Activated effector memory CD4-positive, alpha-beta T cell treated with Interleukin-2 at 50 U/mL for 16 hours (primary cell): Measurements from ENCODE around the gene GPR17.

Source experiments
- DNase-seq: peaks from one replicate; pipeline ENCODE4 v3.0.0-alpha.2; 2020

Gene GPR17

GRCh38 chr2:127673291-127674069 lies 27.5 kb downstream of the GPR17 start:
- DNase-seq = no peak

GRCh38 chr2:127674241-127675209 lies 28.6 kb downstream of the GPR17 start:
- DNase-seq = no peak

GRCh38 chr2:127675331-127676261 lies 29.6 kb downstream of the GPR17 start, which contains the start of gene LIMS2:
Gene LIMS2 (minus strand): TSS chr2:127675530. CDS start chr2:127675024, 506 bp downstream.
- no peak for DNase-seq

GRCh38 chr2:127676906-127677305 lies 31.0 kb downstream of the GPR17 start:
- no peak for DNase-seq

GRCh38 chr2:127678531-127678930 lies 32.6 kb downstream of the GPR17 start:
- no peak for DNase-seq

DNA sequence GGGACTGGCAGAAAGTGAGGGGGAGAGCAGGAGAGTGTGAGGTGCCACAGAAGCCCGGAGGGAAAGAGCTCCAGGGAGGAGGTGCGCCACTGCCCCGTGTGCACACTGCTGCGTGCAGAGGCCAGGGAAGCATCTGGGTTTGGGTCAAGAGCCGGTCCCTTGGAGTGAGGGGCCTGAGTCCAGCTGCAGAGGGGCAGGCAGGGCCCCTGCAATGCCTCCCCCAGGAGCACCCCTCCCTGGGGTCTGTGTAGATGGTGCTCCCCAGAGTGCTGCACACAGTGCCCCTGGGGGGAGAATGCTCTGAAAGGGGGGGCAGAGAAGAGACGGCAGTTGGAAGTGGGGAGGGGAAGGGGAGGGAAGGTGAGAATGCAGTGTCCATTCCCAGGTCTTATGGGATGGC lies 33.0 kb downstream of the GPR17 start:
- DNase-seq = no peak

DNA sequence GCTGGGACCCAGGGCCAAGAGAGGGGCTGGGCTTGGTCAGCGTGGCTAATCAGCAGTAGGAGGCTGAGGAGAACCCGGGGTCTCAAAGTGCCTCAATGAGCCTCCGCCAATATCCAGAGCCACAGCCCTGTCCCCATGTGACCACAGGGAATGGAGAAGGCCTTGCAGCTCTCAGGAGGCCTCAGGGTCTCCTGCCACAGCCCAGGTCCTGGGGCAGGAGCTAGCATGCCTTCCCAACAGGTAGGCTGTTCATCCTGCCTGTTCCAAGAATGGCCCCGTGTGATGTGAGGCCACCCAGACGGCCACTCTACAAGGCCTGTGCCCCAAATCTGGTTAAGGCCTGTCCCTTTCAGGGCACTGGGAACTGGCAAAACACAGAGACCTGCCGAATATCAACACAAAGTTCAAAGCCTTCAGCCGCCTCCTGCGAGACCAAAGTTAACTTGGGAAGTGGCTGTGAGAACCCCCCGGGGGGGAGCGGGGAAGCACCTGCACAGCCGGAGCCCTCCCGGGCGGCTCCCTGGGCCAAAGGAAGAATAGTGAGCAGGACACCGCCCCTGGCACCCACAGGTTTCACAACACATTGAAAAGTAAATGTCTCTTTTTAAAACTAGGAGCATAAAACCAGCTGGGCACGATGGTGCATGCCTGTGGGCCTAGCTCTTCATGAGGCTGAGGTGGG lies 33.9 kb downstream of the GPR17 start:
- no peak for DNase-seq

- no peak for DNase-seq
These were observed 34.8 kb downstream of the GPR17 start for GRCh38 chr2:127680706-127681287.

GRCh38 chr2:127681288-127681804 lies 35.4 kb downstream of the GPR17 start:
- no peak for DNase-seq

DNA sequence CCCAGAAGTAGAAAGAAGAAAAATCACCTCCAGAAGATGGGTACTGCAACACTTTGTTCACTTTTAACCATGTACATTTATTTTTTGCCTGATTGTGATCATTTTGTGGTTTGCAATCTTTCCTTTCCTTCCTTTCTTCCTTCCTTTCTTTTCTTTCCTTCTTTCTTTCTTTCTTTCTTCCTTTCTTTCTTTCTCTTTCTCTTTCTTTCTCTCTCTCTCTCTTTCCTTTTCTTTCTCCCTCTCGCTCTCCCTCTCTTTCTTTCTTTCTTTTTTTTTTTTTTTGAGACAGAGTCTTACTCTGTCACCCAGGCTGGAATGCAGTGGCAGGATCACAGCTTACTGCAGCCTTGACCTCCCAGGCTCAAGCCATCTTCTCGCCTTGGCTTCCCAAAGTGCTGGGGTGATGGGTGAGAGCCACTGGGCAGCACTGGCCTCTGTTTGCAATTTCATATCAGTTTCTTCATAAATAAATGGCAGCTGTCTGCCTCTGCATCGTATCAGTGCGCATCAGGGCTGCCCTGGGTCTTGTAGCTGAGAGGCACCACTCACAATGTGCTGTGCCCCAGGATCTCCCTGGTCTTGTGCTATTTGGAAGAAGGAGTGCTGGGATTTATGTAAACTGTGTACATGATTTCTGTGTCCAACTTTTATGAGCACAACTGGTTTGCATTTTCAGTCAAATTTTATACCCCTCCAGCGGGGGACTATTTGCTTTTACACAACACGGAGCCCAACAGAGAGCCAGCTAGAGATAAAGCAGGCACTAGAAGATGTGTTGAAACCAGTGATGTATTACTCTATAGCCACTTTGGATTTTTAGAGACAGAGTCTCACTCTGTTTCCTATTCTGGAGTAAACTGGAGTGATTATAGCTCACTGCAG lies 36.3 kb downstream of the GPR17 start:
- DNase-seq = no peak

GRCh38 chr2:127683056-127683455 lies 37.1 kb downstream of the GPR17 start:
- DNase-seq = no peak

DNA sequence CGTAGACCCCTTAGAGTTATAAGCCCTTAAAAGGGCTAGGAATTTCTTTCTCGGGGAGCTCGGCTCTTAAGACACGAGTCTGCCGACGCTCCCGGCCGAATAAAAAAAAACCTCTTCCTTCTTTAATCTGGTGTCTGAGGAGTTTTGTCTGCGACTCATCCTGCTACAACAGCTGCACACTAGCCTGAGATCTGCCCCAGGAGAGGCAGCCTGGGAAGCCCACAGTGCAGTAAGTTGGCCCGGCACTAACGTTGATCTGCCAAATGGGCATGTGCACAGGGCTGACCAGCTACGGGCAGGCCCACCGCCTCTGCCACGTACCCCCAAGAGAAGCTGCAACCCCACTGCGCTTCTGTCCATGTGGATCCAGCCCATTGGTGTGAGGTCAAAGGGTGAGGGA lies 37.8 kb downstream of the GPR17 start:
- DNase-seq = no peak

DNA sequence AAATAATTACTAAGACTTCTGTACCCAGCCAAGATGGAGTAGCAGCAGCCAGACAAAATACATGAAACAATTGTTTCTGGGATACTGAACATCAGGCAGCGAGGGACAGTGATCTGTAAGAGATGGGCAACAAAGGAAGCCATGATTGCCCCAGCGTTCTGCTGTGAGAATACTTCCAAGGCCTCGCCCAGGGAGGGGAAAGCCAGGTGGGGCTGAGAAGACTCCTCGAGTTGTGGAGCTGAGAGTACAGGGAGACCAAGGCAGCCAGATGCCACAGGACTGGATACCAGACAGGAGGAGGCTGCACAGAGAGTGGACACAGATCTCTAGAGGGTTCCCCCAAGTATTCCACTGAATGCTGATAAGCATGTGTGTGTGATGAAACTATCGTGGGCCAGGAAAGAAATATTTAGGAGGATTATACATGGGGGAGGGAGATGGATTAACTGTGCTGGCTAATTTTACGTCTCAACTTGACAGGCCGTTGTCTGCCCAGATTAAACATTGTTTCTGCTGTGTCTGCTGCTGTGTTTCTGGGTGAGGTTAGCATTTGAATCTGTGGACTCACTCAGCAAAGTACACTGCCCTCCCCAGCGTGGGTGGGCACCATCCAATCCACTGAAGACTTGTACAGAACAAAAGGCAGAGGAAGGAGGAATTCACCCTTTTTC lies 39.6 kb downstream of the GPR17 start:
- DNase-seq = no peak

DNA sequence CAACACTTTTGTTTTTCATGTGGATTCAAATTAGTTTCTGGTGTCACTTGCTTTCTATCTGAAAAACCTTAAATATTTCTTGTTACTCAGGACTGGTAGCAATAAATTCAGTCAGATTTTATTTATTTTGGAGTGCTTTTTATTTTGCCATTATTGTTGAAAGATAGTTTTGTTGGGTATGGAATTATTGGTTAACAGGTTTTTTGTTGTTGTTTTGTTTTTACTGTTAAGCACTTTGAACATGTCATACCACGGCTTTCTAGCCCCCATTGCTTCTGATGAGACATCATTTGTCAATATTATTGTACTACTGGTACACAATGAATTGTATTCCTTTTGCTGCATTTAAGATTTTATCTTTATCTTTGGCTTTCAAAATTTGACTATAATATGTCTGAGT lies 42.5 kb downstream of the GPR17 start:
- DNase-seq = no peak

DNA sequence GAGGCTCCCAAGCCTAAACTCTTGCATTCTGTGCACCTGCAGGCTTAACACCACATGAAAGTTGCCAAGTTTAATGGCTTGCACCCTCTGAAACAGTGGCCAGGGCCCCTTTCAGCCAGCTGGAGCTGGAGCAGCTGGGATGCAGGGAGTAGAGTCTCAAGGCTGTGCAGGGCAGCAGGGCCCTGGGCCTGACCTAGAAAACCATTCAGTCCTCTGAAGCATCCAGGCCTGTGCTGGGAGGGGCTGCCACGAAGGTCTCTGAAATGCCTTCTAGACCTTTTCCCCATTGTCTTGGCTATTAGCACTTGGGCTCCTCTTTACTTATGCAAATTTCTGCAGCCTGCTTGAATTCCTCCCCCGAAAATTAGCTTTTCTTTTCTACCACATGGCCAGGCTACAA lies 44.7 kb downstream of the GPR17 start:
- no peak for DNase-seq

DNA sequence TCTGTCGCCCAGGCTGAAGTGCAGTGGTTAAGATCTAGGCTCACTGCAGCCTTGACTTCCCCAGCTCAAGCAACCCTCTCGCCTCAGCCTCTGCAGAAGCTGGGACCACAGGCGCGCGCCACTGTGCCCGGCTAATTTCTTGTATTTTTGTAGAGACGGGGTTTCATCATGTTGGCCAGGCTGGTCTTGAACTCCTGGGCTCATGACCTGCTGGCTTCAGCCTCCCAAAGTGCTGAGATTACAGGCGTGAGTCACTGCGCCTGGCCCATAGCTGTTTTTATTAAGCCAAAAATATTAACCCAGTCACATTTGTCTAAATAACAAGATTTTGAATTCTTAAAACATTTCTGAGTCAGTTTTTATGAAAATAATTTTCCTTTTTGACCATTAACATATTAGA lies 49.0 kb downstream of the GPR17 start:
- DNase-seq = no peak

GRCh38 chr2:127695491-127696472 lies 49.8 kb downstream of the GPR17 start:
- DNase-seq = no peak

DNA sequence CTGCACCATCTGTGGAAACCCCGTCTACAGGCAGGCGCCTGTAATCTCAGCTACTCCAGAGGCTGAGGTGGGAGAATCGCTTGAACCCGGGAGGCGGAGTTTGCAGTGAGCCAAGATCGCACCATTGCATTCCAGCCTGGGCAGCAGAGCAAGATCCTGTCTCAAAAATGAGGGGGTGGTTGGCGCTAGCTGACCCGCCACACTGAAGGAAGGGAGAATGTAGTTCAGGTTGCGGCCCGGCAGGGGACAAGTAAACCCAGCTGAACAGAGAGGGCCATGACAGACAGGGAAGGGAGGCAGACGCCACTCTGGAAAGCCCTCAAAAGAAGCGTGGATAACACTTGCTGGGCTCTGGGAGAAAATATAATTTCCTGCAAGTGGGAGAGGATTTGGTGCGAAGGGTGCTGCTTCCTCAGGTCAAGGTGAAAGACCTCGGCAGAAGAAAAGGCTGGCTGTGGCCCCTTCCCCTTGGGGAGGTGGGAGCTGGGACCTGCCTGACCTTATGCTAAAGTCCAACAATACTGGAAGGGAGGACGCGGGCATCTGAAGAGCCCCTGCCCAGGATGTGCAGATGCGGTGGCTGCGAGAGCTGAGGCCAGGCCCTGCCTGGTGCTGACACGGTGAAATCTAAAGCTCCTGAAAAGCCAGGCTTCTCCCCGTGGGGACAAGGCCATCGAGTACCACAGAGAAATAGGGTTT lies 51.7 kb downstream of the GPR17 start:
- no peak for DNase-seq
